ENCODE measurements around the gene PTPN23.

DNA sequence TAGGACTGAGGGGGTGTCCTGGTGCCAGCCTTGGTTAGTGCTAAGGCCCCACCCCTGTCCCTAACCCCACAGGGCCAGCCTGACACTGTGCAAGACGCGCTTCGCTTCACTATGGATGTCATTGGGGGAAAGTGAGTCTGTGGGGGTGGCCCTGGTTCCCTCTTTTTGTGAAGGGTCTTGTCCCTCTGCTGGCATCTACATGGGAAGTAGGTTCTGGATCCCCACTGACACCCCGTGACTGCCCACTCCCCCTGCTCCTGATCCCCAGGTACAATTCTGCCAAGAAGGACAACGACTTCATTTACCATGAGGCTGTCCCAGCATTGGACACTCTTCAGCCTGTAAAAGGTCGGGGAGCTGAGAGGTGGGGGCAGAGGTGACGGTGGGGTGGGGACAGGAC, 26.4 kb downstream of the PTPN23 start:
- no peak for TF ChIP-seq EZH2phosphoT487 (conservative IDR thresholded peaks at IDR 0.05; ENCODE audit: low read length)
- TF ChIP-seq, protein P1, sequence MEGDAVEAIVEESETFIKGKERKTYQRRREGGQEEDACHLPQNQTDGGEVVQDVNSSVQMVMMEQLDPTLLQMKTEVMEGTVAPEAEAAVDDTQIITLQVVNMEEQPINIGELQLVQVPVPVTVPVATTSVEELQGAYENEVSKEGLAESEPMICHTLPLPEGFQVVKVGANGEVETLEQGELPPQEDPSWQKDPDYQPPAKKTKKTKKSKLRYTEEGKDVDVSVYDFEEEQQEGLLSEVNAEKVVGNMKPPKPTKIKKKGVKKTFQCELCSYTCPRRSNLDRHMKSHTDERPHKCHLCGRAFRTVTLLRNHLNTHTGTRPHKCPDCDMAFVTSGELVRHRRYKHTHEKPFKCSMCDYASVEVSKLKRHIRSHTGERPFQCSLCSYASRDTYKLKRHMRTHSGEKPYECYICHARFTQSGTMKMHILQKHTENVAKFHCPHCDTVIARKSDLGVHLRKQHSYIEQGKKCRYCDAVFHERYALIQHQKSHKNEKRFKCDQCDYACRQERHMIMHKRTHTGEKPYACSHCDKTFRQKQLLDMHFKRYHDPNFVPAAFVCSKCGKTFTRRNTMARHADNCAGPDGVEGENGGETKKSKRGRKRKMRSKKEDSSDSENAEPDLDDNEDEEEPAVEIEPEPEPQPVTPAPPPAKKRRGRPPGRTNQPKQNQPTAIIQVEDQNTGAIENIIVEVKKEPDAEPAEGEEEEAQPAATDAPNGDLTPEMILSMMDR (IDR thresholded peaks at IDR 0.05; ENCODE audit: insufficient read depth, low read length, poor library complexity, severe bottlenecking): no peak
